Stomach (tissue), 9 donors: ENCODE results near the gene VTI1A. TPM values are rescaled to one million over a fixed set of nuclear protein-coding genes. Genes with fewer than 3 reads are reported as not detected.

ENCODE experiments used
- DNase-seq, 2 donors: peaks; one replicate each; pipeline versions ENCODE4 v3.0.0 to v3.0.0-alpha.2; 2013 to 2019
- H3K27ac ChIP-seq, 5 donors: fragments of 200-600 bp in 4 of 5; sonication (generic) in 4 of 5; one replicate each; pipeline ENCODE4 v1.5.1; 2013 to 2019; ENCODE audit warnings: mild to moderate bottlenecking in 1 of 5, moderate library complexity in 1 of 5
- H3K27me3 ChIP-seq, 3 donors: fragments of 200-600 bp; sonication (generic); one replicate each; pipeline ENCODE4 v1.5.1; 2017 to 2019; ENCODE audit warnings: mixed run types in 1 of 3
- H3K36me3 ChIP-seq, 4 donors: fragments of 200-600 bp; sonication (generic); 1 replicate in 3 of 4; 2 replicates in 1 of 4; pipeline ENCODE4 v1.5.1; 2016 to 2019
- H3K4me1 ChIP-seq, 4 donors: fragments of 200-600 bp; sonication (generic); one replicate each; pipeline ENCODE4 v1.5.1; 2016 to 2019
- H3K4me3 ChIP-seq, 4 donors: fragments of 200-600 bp; sonication (generic) in 3 of 4; one replicate each; pipeline ENCODE4 v1.5.1; 2016 to 2019; ENCODE audit warnings: mild to moderate bottlenecking in 1 of 4
- H3K9me3 ChIP-seq, 4 donors: fragments of 200-600 bp; sonication (generic); one replicate each; pipeline ENCODE4 v1.5.1; 2016 to 2019
- EP300 ChIP-seq: sonication (generic); formaldehyde crosslinking; IDR thresholded peaks from one replicate; pipeline ENCODE4 v1.6.1; 2017; ENCODE audit warnings: antibody characterized with exemption
- POLR2A ChIP-seq, 4 donors: fragments of 450-650 bp; IDR thresholded peaks; one replicate each; pipeline ENCODE4 v1.6.1; 2016; ENCODE audit warnings: antibody characterized with exemption in 4 of 4, control low read depth in 2 of 4, mild to moderate bottlenecking in 1 of 4, moderate library complexity in 1 of 4
- POLR2AphosphoS5 ChIP-seq, 3 donors: sonication (generic); formaldehyde crosslinking; IDR thresholded peaks; one replicate each; pipeline ENCODE4 v1.6.1; 2016; ENCODE audit warnings: antibody characterized with exemption in 3 of 3
- WGBS, 5 donors: extraction: QIAGEN DNeasy Blood & Tissue Kit in 3 of 5; methylation state at CpG; one replicate each; pipeline versions ENCODE4 v1.1.5 to v1.1.7; 2013 to 2018; 5-methylcytosine and 5-hydroxymethylcytosine counted together
- intact Hi-C: fragments of 100-400 bp; cut with DNase I; formaldehyde crosslinking; loops from one replicate; pipeline ENCODE4 v1.15.1; 2023; ENCODE audit warnings: low total_unique reads
- polyA plus RNA-seq, 3 donors: library from polyadenylated mRNA; stranded (reverse); fragments of 200-250 nt; gene quantifications; one replicate each; pipeline ENCODE4 v1.2.3, GENCODE V29; 2013
- total RNA-seq, 5 donors: library from RNA; depleted of rRNA; stranded (reverse); fragments of >200 nt; gene quantifications; one replicate each; pipeline versions ENCODE4 v1.1.0 to v1.2.3, GENCODE V29; 2014 to 2016
- TF ChIP-seq, protein P1 (sequence below), 7 experiments: fragments of 450-650 bp in 4 of 7; fragments of 200-600 bp in 3 of 7; sonication (generic) in 3 of 7; IDR thresholded peaks; one replicate each; pipeline ENCODE4 v1.5.1; 2016 to 2019; ENCODE audit warnings: antibody characterized with exemption in 7 of 7, control low read depth in 2 of 7, mild to moderate bottlenecking in 1 of 7
- donor health status: healthy with polysubstance abuse.
- donor health status: Bipolar disorder and iron deficiency.
- donor health status: healthy.

The VTI1A gene
- total and polyA plus RNA-seq, 8 donors = 6.5 to 222 (median 57.4) TPM

GRCh38 chr10:112791447-112791846 is 344.4 kb downstream of the VTI1A start:
- Histone ChIP-seq H3K4me1 (peaks cover 0 to 15% (median 7%) of the 10 kb centered on the region in 4 donors), H3K9me3 (peaks cover 0 to 11% (median 4%) of the 10 kb centered on the region in 4 donors), H3K27ac (no peak overlapping the region), H3K36me3 (no peaks in the 10 kb centered on the region), H3K27me3 (no peaks in the 10 kb centered on the region), H3K4me3 (no peak overlapping the region)
- TF ChIP-seq POLR2AphosphoS5 (IDR thresholded peaks at IDR 0.05) (no peak), POLR2A (IDR thresholded peaks at IDR 0.05) (no peak), EP300 (no peak)
- TF ChIP-seq, protein P1, sequence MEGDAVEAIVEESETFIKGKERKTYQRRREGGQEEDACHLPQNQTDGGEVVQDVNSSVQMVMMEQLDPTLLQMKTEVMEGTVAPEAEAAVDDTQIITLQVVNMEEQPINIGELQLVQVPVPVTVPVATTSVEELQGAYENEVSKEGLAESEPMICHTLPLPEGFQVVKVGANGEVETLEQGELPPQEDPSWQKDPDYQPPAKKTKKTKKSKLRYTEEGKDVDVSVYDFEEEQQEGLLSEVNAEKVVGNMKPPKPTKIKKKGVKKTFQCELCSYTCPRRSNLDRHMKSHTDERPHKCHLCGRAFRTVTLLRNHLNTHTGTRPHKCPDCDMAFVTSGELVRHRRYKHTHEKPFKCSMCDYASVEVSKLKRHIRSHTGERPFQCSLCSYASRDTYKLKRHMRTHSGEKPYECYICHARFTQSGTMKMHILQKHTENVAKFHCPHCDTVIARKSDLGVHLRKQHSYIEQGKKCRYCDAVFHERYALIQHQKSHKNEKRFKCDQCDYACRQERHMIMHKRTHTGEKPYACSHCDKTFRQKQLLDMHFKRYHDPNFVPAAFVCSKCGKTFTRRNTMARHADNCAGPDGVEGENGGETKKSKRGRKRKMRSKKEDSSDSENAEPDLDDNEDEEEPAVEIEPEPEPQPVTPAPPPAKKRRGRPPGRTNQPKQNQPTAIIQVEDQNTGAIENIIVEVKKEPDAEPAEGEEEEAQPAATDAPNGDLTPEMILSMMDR (IDR thresholded peaks at IDR 0.05) = no peak
- DNase-seq = no peak
- WGBS, 5 donors = 79 to 90% (median 84%) methylated on average over 2 of the region's 2 CpGs
- intact Hi-C loops = no loop called here

GRCh38 chr10:112792487-112793201 is 345.6 kb downstream of the VTI1A start:
- 49 to 72% (median 61%) methylated on average over 14 of the region's 14 CpGs for WGBS, 5 donors
- peak overlapping the region in 1 of 5 donors; percentile 20 for H3K27ac ChIP-seq

GRCh38 chr10:112793202-112793921 is 346.3 kb downstream of the VTI1A start:
- Histone ChIP-seq H3K36me3 (no peaks in the 10 kb centered on the region), H3K4me1 (peaks cover 0 to 15% (median 7%) of the 10 kb centered on the region in 4 donors), H3K27me3 (no peaks in the 10 kb centered on the region), H3K27ac (peak overlapping the region in 2 of 5 donors; percentile 20 to 39), H3K4me3 (no peak overlapping the region), H3K9me3 (peaks cover 0 to 11% (median 4%) of the 10 kb centered on the region in 4 donors)
- DNase-seq = no peak
- no peak for TF ChIP-seq POLR2A (IDR thresholded peaks at IDR 0.05)
- no peak for TF ChIP-seq POLR2AphosphoS5 (IDR thresholded peaks at IDR 0.05)
- no peak for TF ChIP-seq EP300
- TF ChIP-seq, protein P1 (IDR thresholded peaks at IDR 0.05) = no peak
- WGBS, 5 donors = 32 to 58% (median 37%) methylated on average over 8 of the region's 8 CpGs
- intact Hi-C loops = no loop called here

More at GRCh38 chr10:112792487-112793201, 345.6 kb downstream of the VTI1A start:
- Histone ChIP-seq H3K9me3 (peaks cover 0 to 11% (median 4%) of the 10 kb centered on the region in 4 donors), H3K36me3 (no peaks in the 10 kb centered on the region), H3K4me3 (no peak overlapping the region), H3K27me3 (no peaks in the 10 kb centered on the region), H3K4me1 (peaks cover 0 to 15% (median 7%) of the 10 kb centered on the region in 4 donors)
- DNase-seq = peak in 1 of 2 donors; percentile 65
- intact Hi-C loops = no loop called here
- TF ChIP-seq POLR2AphosphoS5 (IDR thresholded peaks at IDR 0.05) = peak in 1 of 3 donors; percentile 36
- TF ChIP-seq, protein P1 (IDR thresholded peaks at IDR 0.05) = no peak

DNA sequence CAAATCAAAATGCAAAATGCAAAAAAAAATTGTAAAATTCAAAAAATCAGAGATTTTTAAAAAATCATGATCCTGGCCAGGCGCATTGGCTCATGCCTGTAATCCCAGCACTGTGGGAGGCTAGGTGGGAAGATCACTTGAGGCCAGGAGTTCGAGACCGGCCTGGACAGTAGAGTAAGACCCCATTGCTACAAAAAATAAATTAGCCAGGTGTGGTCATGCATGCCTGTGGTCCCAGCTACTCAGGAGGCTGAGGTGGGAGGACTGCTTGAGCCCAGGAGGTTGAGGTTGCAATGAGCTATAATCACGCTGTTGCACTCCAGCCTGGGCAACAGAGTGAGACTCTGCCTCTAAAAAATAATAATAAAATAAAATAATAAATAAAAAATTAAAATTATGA is 347.2 kb downstream of the VTI1A start:
- Histone ChIP-seq H3K4me1 (peaks cover 0 to 15% (median 7%) of the 10 kb centered on the region in 4 donors), H3K36me3 (no peaks in the 10 kb centered on the region), H3K27me3 (no peaks in the 10 kb centered on the region), H3K27ac (no peak overlapping the region), H3K4me3 (no peak overlapping the region), H3K9me3 (peaks cover 0 to 5% (median 1%) of the 10 kb centered on the region in 4 donors)
- no peak for DNase-seq
- intact Hi-C loops = no loop called here
- WGBS, 5 donors = 97 to 99% (median 98%) methylated on average over 4 of the region's 4 CpGs
- no peak for TF ChIP-seq POLR2A (IDR thresholded peaks at IDR 0.05)
- no peak for TF ChIP-seq EP300
- no peak for TF ChIP-seq POLR2AphosphoS5 (IDR thresholded peaks at IDR 0.05)
- TF ChIP-seq, protein P1 (IDR thresholded peaks at IDR 0.05) = no peak
